ENCODE measurements around the gene RAB33A. TPM values are rescaled to one million over a fixed set of nuclear protein-coding genes. Genes with fewer than 3 reads are reported as not detected.

Gene RAB33A
- total and polyA plus RNA-seq, 2 donors (not counting 3 experiments of a cell fraction or from before 2014, with no cell fraction given): 0.91 to 1.6 TPM

GRCh38 chrX:130130990-130131389, 40.8 kb upstream of the RAB33A start:
- Histone ChIP-seq H3K27me3 (ENCODE audit: control insufficient read depth in 2 of 2, insufficient read depth in 2 of 2, low read length in 2 of 2) (no peaks in the 10 kb centered on the region), H3K79me2 (ENCODE audit: control insufficient read depth, insufficient read depth, low read length) (no peaks in the 10 kb centered on the region), H3K4me2 (ENCODE audit: insufficient read depth, low read length) (no peak overlapping the region), H3K36me3 (ENCODE audit: control insufficient read depth in 2 of 2, extremely low read depth in 1 of 2, insufficient read depth in 2 of 2, low read length in 2 of 2) (peaks cover 0 to 7% of the 10 kb centered on the region in 2 experiments), H4K20me1 (replicated peaks; ENCODE audit: control insufficient read depth, extremely low read depth, insufficient read depth, low read length) (no peaks in the 10 kb centered on the region), H3K27ac (ENCODE audit: insufficient read depth, low read depth, low read length) (no peak overlapping the region), H3K9ac (replicated peaks; ENCODE audit: extremely low read depth, insufficient read depth, low read length) (no peak overlapping the region), H3K9me1 (replicated peaks; ENCODE audit: control insufficient read depth, extremely low read depth, insufficient read depth, low read length) (no peaks in the 10 kb centered on the region), H2AFZ (ENCODE audit: low read depth, low read length) (no peak overlapping the region), H3K4me1 (ENCODE audit: control insufficient read depth, extremely low read depth, insufficient read depth, low read length) (no peaks in the 10 kb centered on the region), H3K9me3 (replicated peaks; ENCODE audit: control insufficient read depth, insufficient read depth, low read length) (no peaks in the 10 kb centered on the region), H3K4me3 (replicated peaks in 1 of 3; ENCODE audit: insufficient read depth in 1 of 3, low read depth in 1 of 3, low read length in 3 of 3) (no peak overlapping the region)
- intact Hi-C loops (cut with micrococcal nuclease) (no loop called here), dilution Hi-C loops (cut with MboI; ENCODE audit: extremely low pct_ligation_motif_present, low sequenced_read_pairs) (no loop called here)
- ChIA-PET CTCF (interaction anchor here (0.7 to 2.8 kb wide), 4 partner anchors 10 to 70 kb away, joined by 3 to 8 read pairs (median 5); no protein-coding TSS in a partner anchor), POLR2A (no interaction called here)
- TF ChIP-seq CTCF (IDR thresholded peaks at IDR 0.05; ENCODE audit: extremely low read depth in 1 of 2, insufficient read depth in 1 of 2, low read depth in 1 of 2, low read length in 2 of 2) (no peak), POLR2A (IDR thresholded peaks at IDR 0.05; ENCODE audit: low read depth, low read length) (no peak), POLR2AphosphoS5 (IDR thresholded peaks at IDR 0.05; ENCODE audit: insufficient read depth, low read depth, low read length) (no peak), MYC (IDR thresholded peaks at IDR 0.05; ENCODE audit: low read depth, low read length) (no peak), MAX (IDR thresholded peaks at IDR 0.05; ENCODE audit: insufficient read depth, insufficient read length) (no peak), GATA2 (IDR thresholded peaks at IDR 0.05; ENCODE audit: insufficient read depth, insufficient read length, low read depth, low read length) (no peak)
- BruUV-seq (replicated peaks): no TSS peak
- DNase-seq (ENCODE audit: low read depth, low spot score): no peak
- no peak for FAIRE-seq
